ENCODE measurements around the gene IFIT5.
"Not testable (repeated sequence)": the region's sequence is repeated elsewhere in the genome, so short reads cannot be mapped to it uniquely, and the experiment has no call there.

- TF ChIP-seq, protein P1, sequence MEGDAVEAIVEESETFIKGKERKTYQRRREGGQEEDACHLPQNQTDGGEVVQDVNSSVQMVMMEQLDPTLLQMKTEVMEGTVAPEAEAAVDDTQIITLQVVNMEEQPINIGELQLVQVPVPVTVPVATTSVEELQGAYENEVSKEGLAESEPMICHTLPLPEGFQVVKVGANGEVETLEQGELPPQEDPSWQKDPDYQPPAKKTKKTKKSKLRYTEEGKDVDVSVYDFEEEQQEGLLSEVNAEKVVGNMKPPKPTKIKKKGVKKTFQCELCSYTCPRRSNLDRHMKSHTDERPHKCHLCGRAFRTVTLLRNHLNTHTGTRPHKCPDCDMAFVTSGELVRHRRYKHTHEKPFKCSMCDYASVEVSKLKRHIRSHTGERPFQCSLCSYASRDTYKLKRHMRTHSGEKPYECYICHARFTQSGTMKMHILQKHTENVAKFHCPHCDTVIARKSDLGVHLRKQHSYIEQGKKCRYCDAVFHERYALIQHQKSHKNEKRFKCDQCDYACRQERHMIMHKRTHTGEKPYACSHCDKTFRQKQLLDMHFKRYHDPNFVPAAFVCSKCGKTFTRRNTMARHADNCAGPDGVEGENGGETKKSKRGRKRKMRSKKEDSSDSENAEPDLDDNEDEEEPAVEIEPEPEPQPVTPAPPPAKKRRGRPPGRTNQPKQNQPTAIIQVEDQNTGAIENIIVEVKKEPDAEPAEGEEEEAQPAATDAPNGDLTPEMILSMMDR (conservative IDR thresholded peaks at IDR 0.05; ENCODE audit: low read length), result not testable (repeated sequence)
- TF ChIP-seq EZH2phosphoT487 (IDR thresholded peaks at IDR 0.05; ENCODE audit: borderline replicate concordance, low read depth, low read length), result not testable (repeated sequence)
Observed at GRCh38 chr10:89444819-89445218, 30.5 kb downstream of the IFIT5 start.
